GM08714 (cell line): ENCODE data around the gene ANKLE2.
"Not testable (repeated sequence)": the region's sequence is repeated elsewhere in the genome, so short reads cannot be mapped to it uniquely, and the experiment has no call there.

Experiments
- H3K4me3 ChIP-seq: fragments of 200-500 bp; sonication (Bioruptor generic); 2 replicates; pipeline ENCODE4 v1.5.1; 2014; ENCODE audit warnings: mild to moderate bottlenecking, low read length, inconsistent platforms
- ZNF274 ChIP-seq: IDR thresholded peaks from 2 replicates; pipeline ENCODE4 v1.6.1; 2012; ENCODE audit warnings: mild to moderate bottlenecking, low read depth, low read length

The ANKLE2 gene

GRCh38 chr12:132786192-132786591, 24.6 kb upstream of the ANKLE2 start:
- TF ChIP-seq ZNF274: no peak
- H3K4me3 ChIP-seq: no peak overlapping the region

- TF ChIP-seq ZNF274: no peak
- no peak overlapping the region for H3K4me3 ChIP-seq
These were observed 22.9 kb upstream of the ANKLE2 start for GRCh38 chr12:132784580-132784979.

- no peak for TF ChIP-seq ZNF274
These were observed 22.4 kb upstream of the ANKLE2 start for GRCh38 chr12:132783917-132784531.

GRCh38 chr12:132781938-132782337, 20.3 kb upstream of the ANKLE2 start:
- TF ChIP-seq ZNF274: no peak
- no peak overlapping the region for H3K4me3 ChIP-seq

More at GRCh38 chr12:132783917-132784531, 22.4 kb upstream of the ANKLE2 start:
- no peak overlapping the region for H3K4me3 ChIP-seq

GRCh38 chr12:132779781-132780353, 18.2 kb upstream of the ANKLE2 start:
- H3K4me3 ChIP-seq: no peak overlapping the region
- TF ChIP-seq ZNF274: no peak

GRCh38 chr12:132777614-132778013, 16.0 kb upstream of the ANKLE2 start:
- no peak for TF ChIP-seq ZNF274
- no peak overlapping the region for H3K4me3 ChIP-seq

- no peak overlapping the region for H3K4me3 ChIP-seq
- no peak for TF ChIP-seq ZNF274
These were observed 15.4 kb upstream of the ANKLE2 start for GRCh38 chr12:132776816-132777568.

GRCh38 chr12:132776230-132776625, 14.6 kb upstream of the ANKLE2 start:
- H3K4me3 ChIP-seq: not testable (repeated sequence)

GRCh38 chr12:132775502-132776229, 14.0 kb upstream of the ANKLE2 start:
- TF ChIP-seq ZNF274: no peak
- H3K4me3 ChIP-seq: no peak overlapping the region

- H3K4me3 ChIP-seq: no peak overlapping the region
- no peak for TF ChIP-seq ZNF274
These were observed 13.1 kb upstream of the ANKLE2 start for GRCh38 chr12:132774646-132775275.

- H3K4me3 ChIP-seq: no peak overlapping the region
- no peak for TF ChIP-seq ZNF274
These were observed 12.5 kb upstream of the ANKLE2 start for GRCh38 chr12:132774159-132774558.

- no peak overlapping the region for H3K4me3 ChIP-seq
- no peak for TF ChIP-seq ZNF274
These were observed 11.7 kb upstream of the ANKLE2 start for GRCh38 chr12:132773077-132773955.

- TF ChIP-seq ZNF274: no peak
- H3K4me3 ChIP-seq: no peak overlapping the region
These were observed 11.0 kb upstream of the ANKLE2 start for GRCh38 chr12:132772606-132773005.
